Measurements from ENCODE around the gene RGS12.

- TF ChIP-seq SIN3A (IDR thresholded peaks at IDR 0.05; ENCODE audit: borderline replicate concordance, low read depth, low read length) (no peak), EZH2phosphoT487 (IDR thresholded peaks at IDR 0.05; ENCODE audit: borderline replicate concordance, low read depth) (no peak), CTCF (IDR thresholded peaks at IDR 0.05) (no peak), ELF1 (IDR thresholded peaks at IDR 0.05) (no peak), EP300 (IDR thresholded peaks at IDR 0.05; ENCODE audit: borderline replicate concordance in 1 of 2, low read depth in 1 of 2, low read length in 1 of 2) (no peak), TAF1 (IDR thresholded peaks at IDR 0.05; ENCODE audit: borderline replicate concordance, low read depth, low read length) (no peak), FOXM1 (IDR thresholded peaks at IDR 0.05; ENCODE audit: low read depth) (no peak), RFX5 (IDR thresholded peaks at IDR 0.05; ENCODE audit: low read length) (no peak), POLR2AphosphoS5 (IDR thresholded peaks at IDR 0.05; ENCODE audit: low read depth, low read length) (no peak), RAD21 (IDR thresholded peaks at IDR 0.05; ENCODE audit: low read length) (no peak), SMC3 (IDR thresholded peaks at IDR 0.05; ENCODE audit: low read depth, low read length) (no peak)
- TF ChIP-seq, protein P1, sequence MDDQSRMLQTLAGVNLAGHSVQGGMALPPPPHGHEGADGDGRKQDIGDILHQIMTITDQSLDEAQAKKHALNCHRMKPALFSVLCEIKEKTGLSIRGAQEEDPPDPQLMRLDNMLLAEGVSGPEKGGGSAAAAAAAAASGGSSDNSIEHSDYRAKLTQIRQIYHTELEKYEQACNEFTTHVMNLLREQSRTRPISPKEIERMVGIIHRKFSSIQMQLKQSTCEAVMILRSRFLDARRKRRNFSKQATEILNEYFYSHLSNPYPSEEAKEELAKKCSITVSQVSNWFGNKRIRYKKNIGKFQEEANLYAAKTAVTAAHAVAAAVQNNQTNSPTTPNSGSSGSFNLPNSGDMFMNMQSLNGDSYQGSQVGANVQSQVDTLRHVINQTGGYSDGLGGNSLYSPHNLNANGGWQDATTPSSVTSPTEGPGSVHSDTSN (IDR thresholded peaks at IDR 0.05): no peak
Observed at GRCh38 chr4:3324093-3324815, 31.4 kb downstream of the RGS12 start.

All from SK-N-SH (cell line).